Measurements from ENCODE around the gene SYNPO. TPM values are rescaled to one million over a fixed set of nuclear protein-coding genes. Genes with fewer than 3 reads are reported as not detected.

The SYNPO gene
- polyA plus RNA-seq, 1 donor (not counting 4 experiments of a cell fraction or from before 2014, with no cell fraction given): 6.0 TPM

DNA sequence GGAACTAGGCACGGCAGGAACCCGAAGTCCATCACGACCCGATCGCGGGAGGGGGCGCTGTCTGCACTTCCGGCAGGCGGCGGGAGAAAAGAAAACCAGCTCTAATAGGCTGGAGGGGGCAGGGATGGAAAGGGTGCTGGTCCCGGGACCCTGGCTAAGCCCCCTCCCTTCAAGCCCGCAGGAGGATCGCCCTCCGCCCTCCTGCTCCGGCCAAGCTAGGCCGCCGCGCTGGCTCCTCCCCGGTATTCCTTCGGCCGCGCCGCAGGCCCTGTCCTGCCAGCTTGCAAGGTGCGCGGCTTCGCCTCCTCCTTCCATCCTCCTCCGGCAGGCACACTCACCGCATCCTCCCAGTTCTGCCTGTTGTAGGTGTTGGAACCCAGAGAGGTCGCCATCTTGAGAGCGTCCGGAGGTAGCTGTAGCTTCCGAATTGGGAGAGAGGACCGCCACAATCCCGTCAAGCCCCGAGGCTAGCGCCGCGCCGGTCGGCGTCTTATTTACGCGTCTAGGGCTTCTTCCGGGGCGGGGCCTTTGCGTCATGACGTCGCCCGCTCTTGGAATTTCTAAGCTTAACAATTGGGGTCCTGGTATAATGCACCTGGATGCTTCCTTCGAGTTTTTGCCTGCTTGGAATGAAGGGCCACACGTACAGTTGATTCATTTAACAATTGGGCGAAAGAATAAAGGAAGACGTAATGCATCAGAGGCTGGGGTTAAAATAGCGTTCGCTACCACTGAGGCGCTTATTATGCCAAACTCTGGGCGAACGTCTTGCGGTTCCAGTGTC is 60.3 kb downstream of the SYNPO start, which contains the start of gene RBM22:
RBM22 (minus strand) TSS at position 469 of the 784 bp plus-strand sequence; CDS start at position 392, 77 bp downstream.
- dilution Hi-C loops (cut with MboI; ENCODE audit: extremely low pct_ligation_motif_present, low sequenced_read_pairs): no loop called here
- peaks cover 15% of the 10 kb centered on the region for H3K4me1 ChIP-seq (ENCODE audit: control insufficient read depth, extremely low read depth, insufficient read depth, low read length)

DNA sequence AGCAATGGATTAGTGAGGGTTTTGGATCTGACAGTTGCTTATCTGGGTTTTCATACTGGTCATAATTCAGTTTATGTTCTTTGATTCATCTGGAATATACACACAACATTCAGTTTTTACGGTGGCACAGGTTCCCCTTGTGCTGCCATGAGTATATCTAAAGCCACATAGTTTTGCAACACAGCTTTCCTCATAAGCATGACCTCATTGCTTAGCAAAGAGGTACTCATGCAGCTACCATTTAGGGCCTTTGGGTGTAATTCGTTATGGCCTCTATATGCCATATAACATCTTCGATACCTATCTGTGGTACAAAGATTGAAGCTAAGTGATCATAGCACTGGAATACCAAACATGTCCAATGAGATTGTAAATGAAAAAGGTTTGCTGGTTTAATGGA is 63.3 kb downstream of the SYNPO start:
- Histone ChIP-seq H3K36me3 (ENCODE audit: control insufficient read depth in 2 of 2, extremely low read depth in 1 of 2, insufficient read depth in 2 of 2, low read length in 2 of 2) (peaks cover 2 to 10% of the 10 kb centered on the region in 2 experiments), H3K27me3 (ENCODE audit: control insufficient read depth, extremely low read depth, insufficient read depth, low read length) (no peaks in the 10 kb centered on the region), H3K4me1 (ENCODE audit: control insufficient read depth, extremely low read depth, insufficient read depth, low read length) (peaks cover 15% of the 10 kb centered on the region), H3K4me3 (ENCODE audit: control insufficient read depth in 2 of 3, extremely low read depth in 1 of 3, insufficient read depth in 2 of 3, low read depth in 1 of 3, low read length in 3 of 3) (no peak overlapping the region), H3K27ac (ENCODE audit: control insufficient read depth, insufficient read depth, low read length) (no peak overlapping the region), H4K20me1 (ENCODE audit: control insufficient read depth, extremely low read depth, insufficient read depth, low read length) (no peaks in the 10 kb centered on the region), H3K4me2 (ENCODE audit: control insufficient read depth, extremely low read depth, insufficient read depth, low read depth, low read length) (no peak overlapping the region), H2AFZ (ENCODE audit: control insufficient read depth, low read length) (no peak overlapping the region), H3K9ac (ENCODE audit: control insufficient read depth, extremely low read depth, insufficient read depth, low read length) (no peak overlapping the region), H3K79me2 (ENCODE audit: control insufficient read depth, insufficient read depth, low read length) (peaks cover 20% of the 10 kb centered on the region), H3K9me3 (ENCODE audit: control insufficient read depth, low read depth, low read length) (no peaks in the 10 kb centered on the region), H3K9me1 (ENCODE audit: control insufficient read depth, extremely low read depth, insufficient read depth, low read length) (no peaks in the 10 kb centered on the region)
- dilution Hi-C loops (cut with MboI; ENCODE audit: extremely low pct_ligation_motif_present, low sequenced_read_pairs): no loop called here
- DNase-seq (ENCODE audit: low read depth, low spot score) (no peak), FAIRE-seq (no peak)
- TF ChIP-seq, protein P1, sequence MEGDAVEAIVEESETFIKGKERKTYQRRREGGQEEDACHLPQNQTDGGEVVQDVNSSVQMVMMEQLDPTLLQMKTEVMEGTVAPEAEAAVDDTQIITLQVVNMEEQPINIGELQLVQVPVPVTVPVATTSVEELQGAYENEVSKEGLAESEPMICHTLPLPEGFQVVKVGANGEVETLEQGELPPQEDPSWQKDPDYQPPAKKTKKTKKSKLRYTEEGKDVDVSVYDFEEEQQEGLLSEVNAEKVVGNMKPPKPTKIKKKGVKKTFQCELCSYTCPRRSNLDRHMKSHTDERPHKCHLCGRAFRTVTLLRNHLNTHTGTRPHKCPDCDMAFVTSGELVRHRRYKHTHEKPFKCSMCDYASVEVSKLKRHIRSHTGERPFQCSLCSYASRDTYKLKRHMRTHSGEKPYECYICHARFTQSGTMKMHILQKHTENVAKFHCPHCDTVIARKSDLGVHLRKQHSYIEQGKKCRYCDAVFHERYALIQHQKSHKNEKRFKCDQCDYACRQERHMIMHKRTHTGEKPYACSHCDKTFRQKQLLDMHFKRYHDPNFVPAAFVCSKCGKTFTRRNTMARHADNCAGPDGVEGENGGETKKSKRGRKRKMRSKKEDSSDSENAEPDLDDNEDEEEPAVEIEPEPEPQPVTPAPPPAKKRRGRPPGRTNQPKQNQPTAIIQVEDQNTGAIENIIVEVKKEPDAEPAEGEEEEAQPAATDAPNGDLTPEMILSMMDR (optimal IDR thresholded peaks at IDR 0.05 in 1 of 3, IDR thresholded peaks at IDR 0.05 in 1 of 3, conservative IDR thresholded peaks at IDR 0.05 in 1 of 3; ENCODE audit: extremely low read depth in 1 of 3, insufficient read depth in 2 of 3, low read length in 3 of 3): no peak
- TF ChIP-seq EZH2 (IDR thresholded peaks at IDR 0.05; ENCODE audit: low read length): no peak

More for the DNA sequence above, 60.3 kb downstream of the SYNPO start, which contains the start of gene RBM22:
- Histone ChIP-seq H3K9me3 (ENCODE audit: control insufficient read depth, low read depth, low read length) (no peaks in the 10 kb centered on the region), H3K27me3 (ENCODE audit: control insufficient read depth, extremely low read depth, insufficient read depth, low read length) (no peaks in the 10 kb centered on the region), H3K79me2 (ENCODE audit: control insufficient read depth, insufficient read depth, low read length) (peaks cover 24% of the 10 kb centered on the region), H3K4me3 (ENCODE audit: control insufficient read depth in 2 of 3, extremely low read depth in 1 of 3, insufficient read depth in 2 of 3, low read depth in 1 of 3, low read length in 3 of 3) (peak within 1 kb of the TSS; percentile 55 to 96 (median 83)), H3K9ac (ENCODE audit: control insufficient read depth, extremely low read depth, insufficient read depth, low read length) (peak within 1 kb of the TSS; percentile 89), H2AFZ (ENCODE audit: control insufficient read depth, low read length) (peak within 1 kb of the TSS; percentile 99), H4K20me1 (ENCODE audit: control insufficient read depth, extremely low read depth, insufficient read depth, low read length) (no peaks in the 10 kb centered on the region), H3K36me3 (ENCODE audit: control insufficient read depth in 2 of 2, extremely low read depth in 1 of 2, insufficient read depth in 2 of 2, low read length in 2 of 2) (peaks cover 17 to 24% of the 10 kb centered on the region in 2 experiments), H3K9me1 (ENCODE audit: control insufficient read depth, extremely low read depth, insufficient read depth, low read length) (no peaks in the 10 kb centered on the region), H3K4me2 (ENCODE audit: control insufficient read depth, extremely low read depth, insufficient read depth, low read depth, low read length) (peak within 1 kb of the TSS; percentile 98), H3K27ac (ENCODE audit: control insufficient read depth, insufficient read depth, low read length) (peak within 1 kb of the TSS; percentile 87)
- peak; percentile 54 for DNase-seq (ENCODE audit: low read depth, low spot score)
- peak; percentile 83 for FAIRE-seq
- TF ChIP-seq, protein P1 (optimal IDR thresholded peaks at IDR 0.05 in 1 of 3, IDR thresholded peaks at IDR 0.05 in 1 of 3, conservative IDR thresholded peaks at IDR 0.05 in 1 of 3; ENCODE audit: extremely low read depth in 1 of 3, insufficient read depth in 2 of 3, low read length in 3 of 3): peak; percentile 41 to 79 (median 76)
- no peak for TF ChIP-seq EZH2 (IDR thresholded peaks at IDR 0.05; ENCODE audit: low read length)
